HEK293T (cell line): ENCODE data around the gene FGFR3.

Experiments used
- ARNT ChIP-seq: fragments of 450-650 bp; IDR thresholded peaks from 2 replicates; pipeline ENCODE4 v1.6.1; 2017; ENCODE audit warnings: mild to moderate bottlenecking
- CTBP1 ChIP-seq: fragments of 450-650 bp; IDR thresholded peaks from 2 replicates; pipeline ENCODE4 v1.6.1; 2016; ENCODE audit warnings: borderline replicate concordance
- ELF4 ChIP-seq: fragments of 450-650 bp; IDR thresholded peaks from 2 replicates; pipeline ENCODE4 v1.6.1; 2017; ENCODE audit warnings: antibody characterized with exemption
- FOXA1 ChIP-seq: fragments of 450-650 bp; IDR thresholded peaks from 2 replicates; pipeline ENCODE4 v1.6.1; 2016; ENCODE audit warnings: mild to moderate bottlenecking
- FOXK2 ChIP-seq: fragments of 450-650 bp; IDR thresholded peaks from 2 replicates; pipeline ENCODE4 v1.6.1; 2016; ENCODE audit warnings: mild to moderate bottlenecking
- FOXM1 ChIP-seq: fragments of 450-650 bp; IDR thresholded peaks from 2 replicates; pipeline ENCODE4 v1.6.1; 2017; ENCODE audit warnings: mild to moderate bottlenecking, borderline replicate concordance
- HDGF ChIP-seq: fragments of 450-650 bp; IDR thresholded peaks from 2 replicates; pipeline ENCODE4 v1.6.1; 2017; ENCODE audit warnings: antibody characterized with exemption, borderline replicate concordance
- L3MBTL2 ChIP-seq: fragments of 450-650 bp; conservative IDR thresholded peaks from 2 replicates; pipeline ENCODE4 v1.6.1; 2016; ENCODE audit warnings: mild to moderate bottlenecking
- LEF1 ChIP-seq: fragments of 450-650 bp; IDR thresholded peaks from 2 replicates; pipeline ENCODE4 v1.6.1; 2017; ENCODE audit warnings: mild to moderate bottlenecking, borderline replicate concordance
- NFRKB ChIP-seq: fragments of 450-650 bp; IDR thresholded peaks from 2 replicates; pipeline ENCODE4 v1.6.1; 2016; ENCODE audit warnings: mild to moderate bottlenecking, moderate library complexity
- SP1 ChIP-seq: fragments of 450-650 bp; IDR thresholded peaks from 2 replicates; pipeline ENCODE4 v1.6.1; 2017
- SUZ12 ChIP-seq: fragments of 450-650 bp; IDR thresholded peaks from 2 replicates; pipeline ENCODE4 v1.6.1; 2016; ENCODE audit warnings: mild to moderate bottlenecking
- ZNF384 ChIP-seq: fragments of 450-650 bp; IDR thresholded peaks from 2 replicates; pipeline ENCODE4 v1.6.1; 2016
- TF ChIP-seq, protein P1 (sequence below): fragments of 450-650 bp; IDR thresholded peaks from 2 replicates; pipeline ENCODE4 v1.6.1; 2016

DNA sequence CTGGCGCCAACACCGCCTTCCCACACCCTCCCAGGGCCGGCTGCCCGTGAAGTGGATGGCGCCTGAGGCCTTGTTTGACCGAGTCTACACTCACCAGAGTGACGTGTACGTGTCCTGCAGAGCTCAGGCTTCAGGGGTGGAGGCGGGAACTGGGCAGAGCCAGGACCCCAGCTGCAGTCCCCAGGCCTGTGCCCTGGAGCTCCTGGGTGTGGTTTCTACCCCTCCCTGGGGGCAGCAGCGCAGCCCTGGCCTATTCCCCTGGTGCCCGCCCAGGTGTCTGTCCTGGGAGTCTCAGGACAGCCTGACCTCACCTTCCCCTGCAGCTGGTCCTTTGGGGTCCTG, 13.1 kb downstream of the FGFR3 start:
- TF ChIP-seq HDGF (no peak), L3MBTL2 (no peak), FOXM1 (no peak), FOXA1 (no peak), FOXK2 (no peak), LEF1 (no peak), ELF4 (no peak), ZNF384 (no peak), SUZ12 (no peak), CTBP1 (no peak), NFRKB (no peak), SP1 (no peak), ARNT (no peak)
- TF ChIP-seq, protein P1, sequence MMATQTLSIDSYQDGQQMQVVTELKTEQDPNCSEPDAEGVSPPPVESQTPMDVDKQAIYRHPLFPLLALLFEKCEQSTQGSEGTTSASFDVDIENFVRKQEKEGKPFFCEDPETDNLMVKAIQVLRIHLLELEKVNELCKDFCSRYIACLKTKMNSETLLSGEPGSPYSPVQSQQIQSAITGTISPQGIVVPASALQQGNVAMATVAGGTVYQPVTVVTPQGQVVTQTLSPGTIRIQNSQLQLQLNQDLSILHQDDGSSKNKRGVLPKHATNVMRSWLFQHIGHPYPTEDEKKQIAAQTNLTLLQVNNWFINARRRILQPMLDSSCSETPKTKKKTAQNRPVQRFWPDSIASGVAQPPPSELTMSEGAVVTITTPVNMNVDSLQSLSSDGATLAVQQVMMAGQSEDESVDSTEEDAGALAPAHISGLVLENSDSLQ, result no peak
